Measurements from ENCODE around the gene SYNE1. TPM values are rescaled to one million over a fixed set of nuclear protein-coding genes. Genes with fewer than 3 reads are reported as not detected.

SYNE1 gene
- total RNA-seq, 1 donor from 2014 or later: 166 TPM

GRCh38 chr6:152110886-152111820 is 526.0 kb downstream of the SYNE1 start:
- no peak overlapping the region for H3K4me3 ChIP-seq
- intact Hi-C loops (cut with DNase I): no loop called here
- DNase-seq: no peak
- H3K27me3 ChIP-seq (ENCODE audit: low read depth): no peaks in the 10 kb centered on the region
- no peaks in the 10 kb centered on the region for H3K36me3 ChIP-seq
- H3K27ac ChIP-seq: peak overlapping the region; percentile 8
- H3K9me3 ChIP-seq: no peaks in the 10 kb centered on the region
- ATAC-seq: peak; percentile 60 to 62
- peaks cover 23% of the 10 kb centered on the region for H3K4me1 ChIP-seq
- TF ChIP-seq CTCF (IDR thresholded peaks at IDR 0.05): no peak

GRCh38 chr6:152107973-152108372 is 529.2 kb downstream of the SYNE1 start:
- H3K4me3 ChIP-seq: no peak overlapping the region
- no peak overlapping the region for H3K27ac ChIP-seq
- no peaks in the 10 kb centered on the region for H3K27me3 ChIP-seq (ENCODE audit: low read depth)
- DNase-seq (no peak), ATAC-seq (no peak)
- intact Hi-C loops (cut with DNase I): no loop called here
- no peak for TF ChIP-seq CTCF (IDR thresholded peaks at IDR 0.05)
- H3K9me3 ChIP-seq: no peaks in the 10 kb centered on the region
- H3K36me3 ChIP-seq: no peaks in the 10 kb centered on the region
- H3K4me1 ChIP-seq: peaks cover 22% of the 10 kb centered on the region

GRCh38 chr6:152100183-152100618 is 537.0 kb downstream of the SYNE1 start:
- Histone ChIP-seq H3K9me3 (no peaks in the 10 kb centered on the region), H3K27me3 (ENCODE audit: low read depth) (no peaks in the 10 kb centered on the region), H3K4me1 (peaks cover 13% of the 10 kb centered on the region), H3K4me3 (no peak overlapping the region), H3K27ac (peak overlapping the region; percentile 25), H3K36me3 (no peaks in the 10 kb centered on the region)
- ATAC-seq (peak; percentile 81 to 86), DNase-seq (peak; percentile 76)
- TF ChIP-seq CTCF (IDR thresholded peaks at IDR 0.05): no peak
- intact Hi-C loops (cut with DNase I): no loop called here

GRCh38 chr6:152099446-152100182 is 537.5 kb downstream of the SYNE1 start:
- no peak for TF ChIP-seq CTCF (IDR thresholded peaks at IDR 0.05)
- H3K9me3 ChIP-seq: no peaks in the 10 kb centered on the region
- intact Hi-C loops (cut with DNase I): no loop called here
- peaks cover 18% of the 10 kb centered on the region for H3K4me1 ChIP-seq
- DNase-seq (no peak), ATAC-seq (peak in 1 of 2 donors; percentile 9)
- H3K27ac ChIP-seq: peak overlapping the region; percentile 25
- no peaks in the 10 kb centered on the region for H3K27me3 ChIP-seq (ENCODE audit: low read depth)
- H3K36me3 ChIP-seq: no peaks in the 10 kb centered on the region
- H3K4me3 ChIP-seq: no peak overlapping the region

GRCh38 chr6:152098683-152099082 is 538.5 kb downstream of the SYNE1 start:
- no peak for ATAC-seq
- Histone ChIP-seq H3K27ac (no peak overlapping the region), H3K9me3 (no peaks in the 10 kb centered on the region), H3K4me3 (no peak overlapping the region), H3K27me3 (ENCODE audit: low read depth) (no peaks in the 10 kb centered on the region), H3K4me1 (peaks cover 19% of the 10 kb centered on the region), H3K36me3 (no peaks in the 10 kb centered on the region)
- intact Hi-C loops (cut with DNase I): no loop called here
- no peak for TF ChIP-seq CTCF (IDR thresholded peaks at IDR 0.05)
- DNase-seq: no peak

Measured in lower lobe of right lung (tissue), 2 donors.